T-helper 2 cell (primary cell): Measurements from ENCODE around the gene GVQW3.

Experiments used
- DNase-seq, 5 experiments: peaks; one replicate each; pipeline versions ENCODE4 v3.0.0 to v3.0.0-alpha.2; 2012 to 2022
- total RNA-seq, 2 donors: gene quantifications; one replicate each; lab custom pipeline; 2026; lab: John Stamatoyannopoulos, UW

GVQW3 gene
- total RNA-seq = 4.7 to 9.5 reads per million in 2 donors

DNA sequence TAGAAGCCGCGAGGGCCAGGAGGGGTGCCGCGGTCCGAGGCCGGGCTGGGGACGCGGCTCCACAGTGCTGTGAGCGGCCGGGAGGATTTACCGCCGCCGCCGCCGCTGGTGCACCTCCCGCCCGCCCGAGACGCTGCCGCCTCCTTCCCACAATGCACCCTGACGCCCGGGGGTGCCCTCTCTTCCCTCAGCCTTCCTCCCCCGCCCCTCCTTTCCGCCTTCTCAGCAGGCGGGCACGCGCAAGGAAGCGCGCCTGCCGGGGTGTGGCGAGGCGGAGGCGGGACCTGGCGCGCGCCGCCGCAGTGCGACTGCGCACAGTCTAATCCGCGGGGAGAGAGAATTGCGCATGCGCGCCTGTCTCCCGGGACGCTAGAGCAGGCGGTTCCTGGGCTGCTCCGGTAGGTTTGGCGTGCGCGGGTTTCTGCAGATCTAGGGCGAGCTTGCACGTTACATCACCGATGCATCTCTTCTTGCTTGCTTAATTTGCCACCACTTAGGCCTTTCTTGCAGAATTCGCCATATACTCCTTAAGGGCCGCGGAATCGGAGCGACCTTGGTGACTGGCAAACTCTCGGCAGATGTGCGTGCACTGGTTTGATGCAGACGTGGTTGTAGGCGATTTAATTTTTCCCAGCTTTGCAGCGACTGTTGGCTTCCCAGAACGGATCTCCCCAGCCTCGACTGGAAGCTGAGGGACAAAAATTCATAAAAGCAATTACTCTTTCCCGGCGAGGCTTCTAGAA is at the start of gene GVQW3, which contains the start of gene THAP12:
Gene GVQW3, plus strand, starts transcription at position 347 of the 743 bp plus-strand sequence. CDS start 506 bp downstream, outside the sequence.
Gene THAP12, minus strand, starts transcription at position 156 of the 743 bp plus-strand sequence. CDS start 296 bp downstream, outside the sequence.
- DNase-seq = peak; percentile 91 to 99 (median 95)

- no peak for DNase-seq
These were observed 46.2 kb upstream of the GVQW3 start for GRCh38 chr11:76334826-76335389.

DNA sequence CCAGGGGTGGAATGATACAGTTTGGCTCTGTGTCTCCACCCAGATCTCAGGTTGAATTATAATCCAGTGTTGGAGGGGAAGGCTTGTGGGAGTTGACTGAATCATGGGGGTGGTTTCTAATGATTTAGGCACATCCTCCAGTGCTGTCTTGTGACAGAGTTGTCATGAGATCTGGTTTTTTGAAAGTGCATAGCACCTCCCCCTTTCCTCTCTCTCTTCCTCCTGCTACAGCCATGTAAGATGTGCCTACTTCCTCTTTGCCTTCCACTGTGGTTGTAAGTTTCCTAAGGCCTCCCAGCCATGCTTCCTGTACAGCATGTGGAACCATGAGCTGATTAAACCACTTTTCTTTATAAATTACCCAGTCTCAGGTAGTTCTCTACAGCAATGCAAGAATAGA is 45.3 kb upstream of the GVQW3 start:
- DNase-seq = no peak

DNA sequence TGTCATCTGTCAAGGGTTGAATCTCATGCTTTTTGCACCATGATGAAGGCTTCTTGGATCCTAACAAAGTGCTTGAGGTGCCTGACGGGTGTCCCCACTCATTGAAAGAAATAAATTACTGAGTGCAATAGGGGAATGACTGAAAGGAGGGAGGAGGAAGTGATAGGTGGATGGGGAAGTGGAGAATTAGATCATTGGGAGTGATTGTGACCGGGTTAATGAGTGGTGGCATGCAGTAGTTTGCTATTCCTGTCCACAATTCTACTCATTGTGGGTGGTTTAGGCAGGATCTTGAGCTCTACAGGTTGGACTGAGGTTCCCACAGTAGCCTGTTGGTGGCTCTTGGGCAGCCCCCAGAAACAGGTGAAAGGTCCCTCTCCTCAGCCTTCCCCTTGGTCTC is 44.5 kb upstream of the GVQW3 start:
- DNase-seq = no peak

GRCh38 chr11:76337469-76337868 is 43.7 kb upstream of the GVQW3 start:
- DNase-seq = no peak

GRCh38 chr11:76337923-76338322 is 43.2 kb upstream of the GVQW3 start:
- no peak for DNase-seq

DNA sequence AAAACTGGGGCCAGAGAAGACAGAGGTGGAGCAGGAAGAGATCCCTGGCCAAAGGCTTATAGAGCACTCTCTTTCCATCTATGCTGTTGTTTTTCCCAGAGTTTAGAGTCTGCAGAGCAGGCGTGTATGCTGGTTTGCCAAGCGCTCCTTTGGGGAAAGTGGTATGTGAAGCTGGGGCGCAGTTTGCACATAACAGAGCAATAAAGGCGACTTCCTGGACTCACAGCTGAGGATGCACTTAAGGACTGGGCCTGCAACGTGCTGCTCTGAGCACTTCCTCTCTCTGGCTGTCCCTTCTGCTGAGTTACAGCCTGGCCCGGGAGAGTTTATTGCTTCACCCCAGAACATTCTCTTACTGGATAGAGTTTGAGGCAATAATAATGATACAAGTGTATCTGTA is 41.9 kb upstream of the GVQW3 start:
- peak in 1 of 5 experiments; percentile 53 for DNase-seq

- no peak for DNase-seq
These were observed 33.7 kb upstream of the GVQW3 start for GRCh38 chr11:76347466-76347865.

DNA sequence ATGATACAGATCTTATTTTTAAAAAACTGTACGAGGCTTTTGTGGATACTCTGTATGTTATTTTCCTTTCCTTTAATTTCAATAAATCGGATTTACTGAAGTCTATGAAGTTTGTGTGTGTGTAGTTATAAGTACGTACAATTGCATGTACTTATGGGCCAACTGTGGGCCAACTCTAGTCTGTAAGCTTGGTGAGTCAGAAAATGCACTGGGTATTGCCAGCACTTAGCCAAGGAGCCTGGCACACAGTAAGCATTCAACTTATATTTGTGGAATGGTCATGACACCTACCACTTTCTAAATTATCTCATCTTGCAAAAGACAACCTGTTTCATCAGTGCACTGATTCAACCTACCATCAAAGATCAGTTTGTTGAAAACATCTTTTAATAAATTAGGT is 32.8 kb upstream of the GVQW3 start:
- DNase-seq = no peak

GRCh38 chr11:76355172-76355571 is 26.0 kb upstream of the GVQW3 start:
- DNase-seq = no peak

DNA sequence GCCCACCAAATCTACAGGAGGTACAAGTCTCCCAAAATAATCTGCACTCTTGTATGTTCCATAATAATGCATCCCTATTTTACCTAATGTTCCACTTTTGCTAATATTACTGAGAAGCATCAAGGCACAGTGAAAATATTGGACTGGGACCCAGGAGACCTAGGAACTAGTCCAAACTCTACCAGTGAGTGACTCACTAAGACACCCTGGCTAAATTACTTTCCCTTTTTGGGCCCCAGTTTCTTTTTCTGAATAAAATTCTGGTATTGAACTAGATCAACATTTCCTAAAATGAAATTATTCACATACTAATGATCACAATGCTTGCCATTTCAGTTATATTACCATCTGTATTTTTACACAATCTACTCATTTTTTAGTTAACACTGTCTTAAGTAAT is 19.7 kb upstream of the GVQW3 start:
- DNase-seq = no peak

GRCh38 chr11:76361776-76362175 is 19.3 kb upstream of the GVQW3 start:
- DNase-seq = peak in 1 of 5 experiments; percentile 40

DNA sequence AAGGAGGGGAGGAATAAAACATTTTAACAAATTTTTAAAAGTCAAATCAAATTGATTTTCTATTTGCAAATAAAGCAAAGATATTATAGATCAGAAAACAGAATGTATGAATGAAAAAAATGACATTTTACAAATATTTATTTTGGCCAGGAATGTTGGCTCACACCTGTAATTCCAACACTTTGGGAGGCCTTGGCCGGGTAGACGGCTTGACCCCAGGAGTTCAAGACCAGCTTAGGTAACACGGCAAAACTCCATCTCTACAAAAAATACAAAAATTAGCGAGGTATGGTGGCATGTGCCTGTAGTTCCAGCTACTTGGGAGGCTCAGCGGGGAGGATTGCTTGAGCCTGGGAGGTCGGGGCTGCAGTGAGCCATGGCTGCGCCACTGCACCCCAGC is 18.4 kb upstream of the GVQW3 start:
- DNase-seq = no peak

- no peak for DNase-seq
These were observed 16.0 kb upstream of the GVQW3 start for GRCh38 chr11:76365038-76365679.

- DNase-seq = no peak
These were observed 12.6 kb upstream of the GVQW3 start for GRCh38 chr11:76368490-76368889.

DNA sequence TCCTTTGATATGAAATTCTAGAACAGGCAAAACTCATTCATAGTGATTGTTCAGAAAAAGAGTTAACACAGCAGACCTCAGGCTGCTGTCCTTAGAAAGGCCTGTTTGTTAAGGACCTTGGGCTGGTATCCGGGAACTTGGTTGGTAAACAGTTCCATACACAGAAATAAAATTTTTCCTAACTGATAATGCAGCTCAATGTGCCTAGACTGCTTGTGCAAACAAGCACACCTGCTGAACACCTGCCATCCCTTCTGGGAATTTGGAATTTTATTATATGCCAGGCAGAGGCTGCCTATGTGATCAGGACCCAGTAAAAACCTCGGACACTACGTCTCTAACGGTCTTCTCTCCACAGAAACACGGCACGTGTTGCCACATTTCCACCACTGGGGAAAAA is 11.7 kb upstream of the GVQW3 start:
- no peak for DNase-seq

DNA sequence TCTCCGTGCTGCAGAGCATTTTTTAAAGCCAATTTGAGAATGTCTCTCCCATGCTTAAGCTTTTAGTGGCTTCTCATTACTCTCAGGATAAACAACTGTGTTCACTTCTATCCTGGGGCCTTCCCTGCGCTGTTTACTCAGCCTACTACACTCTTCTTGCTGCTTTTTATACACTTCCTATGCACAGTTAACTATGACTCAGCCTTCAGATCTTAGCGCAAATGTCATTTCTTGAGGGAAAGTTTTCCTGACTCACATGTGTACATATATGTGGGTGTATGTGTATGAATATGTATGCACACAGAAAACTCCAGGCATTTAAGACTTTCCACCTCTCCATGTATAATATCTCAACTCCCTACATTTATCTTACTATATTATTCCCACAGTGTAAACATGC is 10.0 kb upstream of the GVQW3 start:
- peak in 2 of 5 experiments; percentile 9 to 47 for DNase-seq

DNA sequence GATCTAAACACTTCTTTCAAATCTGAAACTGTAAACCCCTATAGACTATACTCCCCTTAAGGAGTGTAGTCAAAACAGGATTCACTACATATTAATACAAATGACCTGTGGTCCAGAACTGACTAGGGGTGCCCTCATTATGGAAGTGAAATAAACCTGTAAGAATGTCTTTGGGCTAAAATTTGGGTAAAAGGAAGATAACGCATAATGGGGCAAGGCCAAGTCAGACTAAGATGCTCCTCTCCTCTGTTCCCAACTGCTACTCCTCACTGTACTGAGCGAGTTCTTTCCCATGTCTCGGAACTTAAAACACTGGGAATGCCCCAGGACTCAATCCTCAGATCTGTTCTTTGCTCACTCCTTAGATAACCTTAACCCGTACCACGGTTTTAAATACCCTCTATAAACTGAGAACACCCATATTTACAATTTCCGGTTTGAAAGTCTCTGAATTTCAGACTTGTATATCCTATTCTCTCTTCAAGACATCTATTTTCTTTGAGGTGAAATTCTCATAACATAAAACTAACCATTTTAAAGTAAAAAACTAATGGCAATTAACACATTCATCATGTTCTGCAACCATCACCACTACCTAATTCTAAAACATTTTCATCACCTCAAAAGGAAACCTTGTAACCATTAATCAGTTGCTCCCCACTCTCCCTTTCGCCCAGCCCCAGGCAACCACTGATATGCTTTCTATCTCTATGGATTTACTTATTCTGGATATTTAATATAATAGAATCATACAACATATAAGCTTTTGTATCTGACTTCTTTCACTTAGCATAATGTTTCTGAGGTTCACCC is 4.2 kb upstream of the GVQW3 start:
- no peak for DNase-seq

- DNase-seq = no peak
These were observed 1.3 kb upstream of the GVQW3 start for GRCh38 chr11:76379807-76380158.

GRCh38 chr11:76380159-76380976 is 755 bp upstream of the GVQW3 start:
- DNase-seq = peak in 4 of 5 experiments; percentile 16 to 66 (median 54)

- no peak for DNase-seq
These were observed 1.1 kb downstream of the GVQW3 start for GRCh38 chr11:76382209-76382608.

GRCh38 chr11:76385903-76386302 is 4.8 kb downstream of the GVQW3 start:
- no peak for DNase-seq
